Glomerular endothelial cell (primary cell): ENCODE data around the gene NDFIP1. TPM values are rescaled to one million over a fixed set of nuclear protein-coding genes. Genes with fewer than 3 reads are reported as not detected.
"Not testable (repeated sequence)": the region's sequence is repeated elsewhere in the genome, so short reads cannot be mapped to it uniquely, and the experiment has no call there.

ENCODE experiments used
- DNase-seq: peaks from one replicate; pipeline ENCODE4 v3.0.0-alpha.2; 2011; ENCODE audit warnings: low read depth, low spot score; ENCODE audit errors: extremely low read depth
- total RNA-seq: library from RNA; depleted of rRNA; stranded (reverse); fragments of >200 nt; gene quantifications from 2 replicates; pipeline ENCODE4 v1.2.3, GENCODE V29; 2015

NDFIP1 gene
- total RNA-seq, 1 donor from 2014 or later = 55.2 TPM

DNA sequence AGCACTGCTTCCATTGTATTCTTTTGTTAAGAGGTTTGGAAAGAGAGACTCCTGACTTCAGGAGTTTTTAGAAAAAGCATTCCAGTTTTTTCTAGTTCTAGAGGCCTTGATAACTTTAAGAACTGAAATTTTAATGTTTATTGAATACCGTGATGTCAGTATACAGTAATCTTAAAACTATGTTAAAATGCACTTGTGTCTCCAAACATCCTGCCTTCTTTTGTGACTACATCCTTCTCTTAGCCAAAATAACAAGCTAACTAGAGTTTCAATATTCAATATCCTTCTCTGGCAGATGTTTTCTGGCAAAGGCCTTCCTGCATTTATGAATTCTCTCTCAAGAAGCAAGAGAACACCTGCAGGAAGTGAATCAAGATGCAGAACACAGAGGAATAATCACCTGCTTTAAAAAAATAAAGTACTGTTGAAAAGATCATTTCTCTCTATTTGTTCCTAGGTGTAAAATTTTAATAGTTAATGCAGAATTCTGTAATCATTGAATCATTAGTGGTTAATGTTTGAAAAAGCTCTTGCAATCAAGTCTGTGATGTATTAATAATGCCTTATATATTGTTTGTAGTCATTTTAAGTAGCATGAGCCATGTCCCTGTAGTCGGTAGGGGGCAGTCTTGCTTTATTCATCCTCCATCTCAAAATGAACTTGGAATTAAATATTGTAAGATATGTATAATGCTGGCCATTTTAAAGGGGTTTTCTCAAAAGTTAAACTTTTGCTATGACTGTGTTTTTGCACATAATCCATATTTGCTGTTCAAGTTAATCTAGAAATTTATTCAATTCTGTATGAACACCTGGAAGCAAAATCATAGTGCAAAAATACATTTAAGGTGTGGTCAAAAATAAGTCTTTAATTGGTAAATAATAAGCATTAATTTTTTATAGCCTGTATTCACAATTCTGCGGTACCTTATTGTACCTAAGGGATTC, 43.1 kb downstream of the NDFIP1 start:
- DNase-seq = peak; percentile 80

DNA sequence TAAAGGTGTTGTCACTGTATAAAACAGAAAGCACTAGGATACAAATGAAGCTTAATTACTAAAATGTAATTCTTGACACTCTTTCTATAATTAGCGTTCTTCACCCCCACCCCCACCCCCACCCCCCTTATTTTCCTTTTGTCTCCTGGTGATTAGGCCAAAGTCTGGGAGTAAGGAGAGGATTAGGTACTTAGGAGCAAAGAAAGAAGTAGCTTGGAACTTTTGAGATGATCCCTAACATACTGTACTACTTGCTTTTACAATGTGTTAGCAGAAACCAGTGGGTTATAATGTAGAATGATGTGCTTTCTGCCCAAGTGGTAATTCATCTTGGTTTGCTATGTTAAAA, 43.8 kb downstream of the NDFIP1 start:
- no peak for DNase-seq

DNA sequence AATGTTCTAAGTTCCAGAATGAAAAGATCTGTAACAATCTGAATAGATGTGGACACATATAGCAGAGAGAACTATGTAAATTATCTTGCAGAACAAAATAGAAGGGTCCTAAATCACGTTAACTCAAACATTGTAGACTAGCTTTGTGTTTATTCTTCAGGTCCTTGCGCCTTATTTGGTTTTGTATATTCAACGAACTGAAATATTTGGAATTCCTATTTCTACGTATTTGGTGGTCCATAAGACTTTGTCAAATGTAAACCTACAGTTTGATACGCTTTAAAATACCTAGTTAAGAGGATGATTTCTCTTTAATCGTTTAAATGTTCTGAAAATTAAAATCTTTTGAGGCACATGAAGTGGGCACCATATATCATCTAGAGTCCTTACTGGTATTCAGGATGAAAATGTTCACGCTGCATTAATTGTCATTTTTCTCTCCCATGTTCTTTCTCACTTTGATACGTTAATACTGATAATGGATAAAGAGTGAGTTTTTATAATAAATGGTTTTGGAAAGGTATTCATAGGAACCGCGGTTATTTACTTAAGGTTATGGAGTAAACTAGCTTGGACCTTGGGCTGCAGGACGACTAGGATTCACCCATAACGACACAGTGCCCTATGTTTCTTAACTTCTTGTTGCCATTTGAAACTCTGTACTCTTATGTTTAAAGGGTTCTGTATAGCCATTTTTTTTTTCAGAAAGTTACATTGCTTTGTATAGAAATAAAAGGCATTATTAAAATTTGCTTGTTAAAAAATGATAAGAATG, 45.3 kb downstream of the NDFIP1 start:
- no peak for DNase-seq

DNA sequence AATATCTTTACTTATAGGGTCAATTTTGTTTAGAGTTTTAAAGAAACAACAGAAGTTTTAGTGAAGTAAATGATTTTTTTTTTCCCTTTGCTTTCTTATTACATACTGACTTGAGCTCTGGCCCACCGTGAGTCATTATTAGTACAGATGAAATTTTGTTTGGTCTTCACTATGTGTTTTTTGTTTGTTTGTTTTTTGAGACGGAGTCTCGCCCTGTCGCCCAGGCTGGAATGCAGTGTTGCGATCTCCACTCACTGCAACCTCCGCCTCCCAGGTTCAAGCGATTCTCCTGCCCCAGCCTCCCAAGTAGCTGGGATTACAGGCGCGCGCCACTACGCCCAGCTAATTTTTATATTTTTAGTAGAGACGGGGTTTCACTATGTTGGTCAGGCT, 45.9 kb downstream of the NDFIP1 start:
- not testable (repeated sequence) for DNase-seq

DNA sequence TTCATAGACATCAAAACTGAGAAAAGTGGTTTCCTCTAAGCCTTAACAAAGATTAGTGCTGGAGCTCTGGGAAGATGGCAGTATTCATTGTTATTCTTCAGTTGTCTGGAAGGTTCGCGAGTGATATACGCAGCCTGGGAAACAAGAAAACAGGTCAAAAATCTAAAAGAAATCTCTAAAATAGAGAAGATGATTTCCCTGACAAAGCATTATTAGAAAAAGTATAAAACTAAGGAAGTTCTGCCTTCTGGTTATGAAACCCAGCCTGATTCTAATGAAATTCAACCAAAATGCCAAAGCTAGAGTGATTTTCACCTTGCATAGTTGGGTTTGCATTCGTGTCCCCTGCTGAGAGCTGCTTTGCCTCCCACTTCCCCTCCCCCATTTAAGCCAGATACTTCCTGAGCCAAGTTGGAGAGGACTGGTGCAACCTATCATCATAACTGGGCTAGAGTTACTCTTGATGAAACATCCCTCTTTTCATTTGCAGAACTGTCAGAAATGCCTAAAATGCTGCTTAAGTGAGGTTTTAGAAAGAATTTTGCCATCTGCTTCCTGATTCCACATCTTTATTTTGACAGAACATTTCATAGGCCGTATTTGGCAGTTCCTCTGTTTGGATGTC, 48.4 kb downstream of the NDFIP1 start:
- no peak for DNase-seq

DNA sequence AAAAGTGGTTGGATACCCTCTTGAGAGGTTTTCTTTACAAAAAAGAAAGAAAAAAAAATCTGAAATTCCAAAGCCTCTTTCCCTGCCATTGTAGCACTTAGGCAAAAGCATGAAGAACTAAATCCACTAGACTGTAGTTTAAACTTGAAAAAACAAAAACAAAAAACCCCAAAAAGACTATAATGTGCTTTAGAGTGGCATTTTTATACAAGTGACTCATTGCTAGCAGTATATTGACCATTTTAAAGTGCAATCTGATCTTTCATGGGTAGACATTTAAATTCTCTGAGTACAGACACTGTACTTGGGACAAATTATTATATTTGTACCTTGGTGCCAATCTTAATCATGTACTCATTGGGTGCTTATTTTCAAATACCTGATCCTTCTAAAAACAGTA, 50.8 kb downstream of the NDFIP1 start:
- no peak for DNase-seq

DNA sequence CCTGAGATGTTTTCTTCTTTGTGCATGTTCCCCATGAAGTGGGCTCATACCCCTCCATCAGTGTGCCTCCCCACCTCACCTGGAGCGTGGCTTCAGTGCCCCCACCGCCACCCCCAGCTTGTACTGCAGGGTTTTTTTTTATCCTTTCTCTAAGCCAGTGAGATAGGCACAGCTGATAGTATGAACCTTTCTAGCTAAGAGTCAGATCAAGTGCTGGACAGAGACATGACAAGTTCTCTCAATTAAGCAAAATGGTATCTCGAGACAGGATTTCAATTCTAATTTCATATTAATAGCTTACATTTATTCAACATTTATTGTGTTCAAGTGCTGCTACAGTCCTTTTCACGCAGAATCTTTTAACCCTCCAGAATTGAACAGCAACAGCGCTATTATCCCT, 55.7 kb downstream of the NDFIP1 start:
- DNase-seq = no peak

DNA sequence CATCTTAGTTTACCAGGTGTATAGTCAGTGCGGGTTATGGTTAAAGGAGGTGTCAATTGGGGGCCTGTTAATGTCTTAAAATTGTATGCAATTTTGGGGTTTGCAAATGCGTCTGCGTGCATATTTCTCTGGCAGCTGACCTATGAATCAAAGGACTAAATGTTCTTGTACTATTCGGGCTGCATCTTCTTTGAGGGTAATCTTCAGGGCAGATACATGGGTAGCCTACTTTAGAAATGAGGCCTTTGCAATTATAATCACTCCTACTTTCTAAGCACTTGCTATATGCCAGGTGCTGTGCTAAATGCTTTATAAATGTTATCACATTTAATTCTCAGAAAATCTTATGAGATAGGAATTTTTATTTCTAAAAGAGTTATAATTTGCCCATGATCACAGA, 58.2 kb downstream of the NDFIP1 start:
- DNase-seq = no peak

DNA sequence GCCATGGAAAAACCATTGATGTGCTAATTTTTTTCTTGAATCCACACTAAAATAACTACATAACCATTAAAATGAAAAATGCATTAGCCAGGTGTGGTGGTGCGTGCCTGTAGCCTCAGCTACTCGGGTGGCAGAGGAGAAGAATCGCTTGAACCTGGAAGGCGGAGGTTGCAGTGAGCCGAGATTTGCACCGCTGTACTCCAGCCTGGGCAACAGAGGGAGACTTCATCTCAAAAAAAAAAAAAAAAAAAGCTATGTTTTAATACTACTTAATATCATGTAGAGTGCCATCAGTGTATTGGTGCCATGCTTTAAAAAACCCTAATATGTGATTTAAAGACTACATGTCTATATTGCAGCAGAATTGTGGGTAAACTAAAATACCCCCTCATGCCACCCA, 58.9 kb downstream of the NDFIP1 start:
- no peak for DNase-seq

DNA sequence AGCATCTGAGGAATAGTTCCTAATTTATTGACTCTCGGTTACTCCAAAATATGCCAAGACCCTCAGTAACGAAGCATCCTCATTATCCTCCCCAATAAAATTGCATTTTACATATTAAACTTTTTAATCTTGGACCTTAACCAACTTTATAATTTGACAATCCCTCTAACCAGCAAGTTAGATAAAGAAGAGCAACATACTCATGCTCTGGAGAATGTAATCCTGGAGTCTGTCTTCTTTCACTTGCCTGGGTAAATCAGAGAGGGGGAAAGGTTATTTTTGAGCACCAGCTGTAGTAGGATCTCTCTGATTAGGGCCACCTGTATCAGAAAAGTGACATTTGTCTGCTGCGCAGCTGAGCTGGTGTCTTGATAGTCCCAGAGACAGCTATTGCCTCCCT, 59.8 kb downstream of the NDFIP1 start:
- no peak for DNase-seq

DNA sequence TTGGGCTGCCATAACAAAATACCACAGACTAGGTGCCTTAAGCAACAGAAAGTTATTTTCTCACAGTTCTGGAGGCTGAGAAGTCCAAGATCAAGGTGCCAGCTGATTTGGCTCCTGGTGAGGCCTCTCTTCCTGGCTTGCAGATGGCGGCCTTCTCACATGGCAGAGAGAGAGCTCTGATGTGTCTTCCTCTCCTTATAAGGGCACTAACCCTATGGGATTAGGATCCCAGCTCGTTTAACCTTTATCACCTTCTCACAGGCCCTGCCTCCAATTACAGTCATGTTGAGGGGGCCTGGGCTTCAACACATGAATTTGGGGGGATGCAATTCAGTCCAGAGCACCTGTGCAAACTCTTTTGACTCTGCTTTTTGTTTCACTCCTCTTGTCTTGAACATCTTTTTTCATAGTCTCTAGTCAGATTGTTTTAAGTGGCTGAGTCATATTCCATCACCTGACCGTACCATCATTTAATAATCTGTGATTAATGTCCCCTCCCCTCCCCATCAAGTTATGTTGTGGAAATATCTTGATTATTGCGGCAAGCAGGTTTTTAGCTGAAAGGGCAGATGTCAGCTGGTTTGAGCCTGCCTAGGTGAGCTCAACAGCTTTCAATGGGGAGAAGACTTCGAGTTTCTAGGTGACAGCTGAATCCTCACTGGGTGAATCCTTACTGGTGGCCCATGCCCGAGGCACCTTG, 61.8 kb downstream of the NDFIP1 start:
- DNase-seq = no peak

DNA sequence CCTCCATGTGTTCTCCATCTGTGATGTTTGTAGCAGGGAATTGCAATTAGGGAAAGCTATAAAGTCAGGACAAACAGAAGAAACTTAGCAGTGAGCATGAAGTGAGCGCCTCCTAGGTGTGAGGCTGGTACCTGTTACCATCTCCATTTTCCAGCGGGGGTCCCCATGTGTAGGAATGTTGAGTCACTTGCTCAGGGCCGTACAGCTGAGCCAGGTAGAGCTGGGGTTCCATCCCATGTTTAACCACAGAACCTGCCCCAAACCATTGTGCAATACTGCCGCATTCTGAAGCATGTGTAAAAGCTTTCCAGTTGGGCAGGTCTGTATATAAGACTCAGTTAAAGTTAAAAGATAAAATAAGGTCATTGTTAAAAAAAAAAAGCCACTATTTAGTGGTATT, 62.7 kb downstream of the NDFIP1 start:
- no peak for DNase-seq

DNA sequence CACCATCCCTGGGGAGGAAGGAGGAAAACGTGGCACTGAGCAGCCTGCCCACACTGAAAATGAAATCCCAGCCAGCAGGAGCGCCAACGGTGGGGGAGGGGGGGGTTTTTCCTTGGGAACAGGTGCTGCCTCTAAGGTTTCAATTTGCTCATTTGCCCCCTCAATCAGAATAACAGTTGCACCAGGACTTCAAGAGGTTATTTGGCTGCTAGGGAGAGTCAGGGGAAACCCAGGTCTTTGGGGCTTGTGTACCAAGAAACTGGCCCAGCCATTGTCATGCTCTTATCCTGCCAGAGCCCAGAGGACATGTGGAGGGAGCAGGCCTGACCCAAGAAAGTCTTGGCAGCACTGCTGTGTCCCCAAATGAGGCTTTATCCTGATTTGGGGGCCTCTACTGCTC, 66.5 kb downstream of the NDFIP1 start:
- no peak for DNase-seq

DNA sequence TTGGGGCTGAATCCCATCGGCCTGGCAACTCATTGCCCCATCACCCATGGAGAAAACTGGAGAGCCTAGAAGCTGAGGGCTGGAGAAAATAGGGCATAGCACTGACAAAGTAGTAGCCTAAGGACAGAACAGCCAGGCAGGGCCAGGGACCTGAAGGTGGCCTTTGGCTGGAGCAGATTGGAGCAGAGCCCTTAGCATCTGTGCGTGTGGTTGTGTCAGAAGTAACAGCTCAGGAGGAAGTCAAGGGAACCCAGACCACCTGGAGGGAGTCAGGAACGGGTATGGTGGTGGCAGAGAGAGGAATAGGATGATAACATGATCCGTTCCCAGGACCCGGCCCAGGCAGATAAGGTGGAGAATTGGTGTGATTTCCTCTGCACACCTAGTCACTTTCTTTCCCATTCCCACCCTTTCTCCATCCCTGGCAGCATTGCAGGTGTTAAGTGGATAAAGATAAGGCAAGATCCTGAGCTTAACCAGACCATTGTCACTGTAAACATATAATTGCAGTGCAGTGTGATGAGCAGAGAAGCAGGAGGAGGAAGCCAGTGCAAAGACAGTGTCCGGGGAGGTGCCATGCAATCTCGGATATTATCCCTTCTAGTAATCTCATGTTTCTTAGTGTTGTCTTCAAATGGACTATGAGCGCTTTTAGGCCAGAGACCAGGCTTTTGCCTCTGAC, 67.0 kb downstream of the NDFIP1 start:
- DNase-seq = no peak

DNA sequence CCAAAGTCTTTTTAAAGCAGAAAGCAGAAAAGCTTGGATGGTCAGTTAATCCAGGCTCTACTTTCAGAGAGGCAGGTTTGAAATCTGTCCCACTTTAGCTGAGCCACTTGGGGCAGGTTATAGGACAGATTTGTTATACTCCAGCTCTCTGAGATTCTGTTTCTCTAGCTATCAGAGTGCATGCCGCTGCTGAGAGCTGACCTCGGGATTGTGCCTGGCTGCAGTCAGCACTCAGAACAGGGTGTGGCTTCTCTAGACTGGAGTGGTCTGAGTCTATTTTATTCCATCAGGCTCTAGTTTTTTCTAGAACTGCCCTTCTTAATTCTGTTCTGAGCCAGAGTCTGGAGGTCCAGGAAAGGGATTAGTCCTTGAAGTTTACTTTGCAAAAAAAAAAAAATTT, 67.7 kb downstream of the NDFIP1 start:
- DNase-seq = no peak

DNA sequence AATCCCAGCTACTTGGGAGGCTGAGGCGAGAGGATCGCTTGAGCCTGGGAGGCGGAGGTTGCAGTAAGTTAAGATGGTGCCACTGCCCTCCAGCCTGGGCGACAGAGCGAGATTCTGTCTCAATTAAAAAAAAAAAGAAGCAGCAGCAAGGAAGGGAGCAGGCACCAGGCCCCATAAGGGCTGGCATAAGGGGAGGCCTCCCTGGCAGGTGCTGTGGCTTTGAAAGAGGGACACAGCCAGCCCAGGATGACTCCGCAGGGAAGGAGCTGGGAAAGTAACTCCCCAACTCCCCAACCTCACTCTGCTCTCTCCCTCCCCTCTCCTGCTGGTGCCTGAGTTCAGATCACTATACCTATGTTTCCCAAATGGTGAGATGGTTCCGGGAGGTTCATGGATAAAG, 70.1 kb downstream of the NDFIP1 start:
- DNase-seq = no peak

DNA sequence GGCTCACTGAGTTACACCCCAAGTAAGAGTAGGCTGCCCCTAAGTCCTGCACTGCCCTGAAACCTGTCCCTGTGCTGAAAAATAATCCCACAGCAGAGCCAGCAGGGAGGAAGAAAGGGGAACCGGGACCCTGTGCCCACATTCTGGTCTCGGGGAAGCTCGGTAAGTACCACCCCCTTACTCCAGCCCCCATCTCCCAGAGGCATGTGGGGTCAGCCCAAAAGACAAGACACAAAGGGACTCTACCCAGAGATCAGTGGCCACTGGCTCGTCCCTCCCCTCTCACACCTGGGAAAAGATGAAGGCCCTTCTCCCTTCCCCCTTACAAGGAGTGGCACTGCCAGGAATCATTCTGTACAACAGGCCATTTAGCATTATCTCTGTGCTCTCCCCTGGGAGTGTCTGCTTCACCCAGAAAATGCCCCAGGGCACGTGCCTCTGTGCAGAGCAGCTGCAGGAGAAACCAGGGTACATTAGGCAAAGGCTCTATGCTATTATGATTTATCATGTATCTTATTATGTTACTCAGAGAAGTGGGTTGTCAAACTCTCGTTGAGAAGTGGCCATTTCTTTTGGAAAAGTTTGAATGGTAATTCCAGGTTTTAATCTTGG, 71.3 kb downstream of the NDFIP1 start:
- no peak for DNase-seq

DNA sequence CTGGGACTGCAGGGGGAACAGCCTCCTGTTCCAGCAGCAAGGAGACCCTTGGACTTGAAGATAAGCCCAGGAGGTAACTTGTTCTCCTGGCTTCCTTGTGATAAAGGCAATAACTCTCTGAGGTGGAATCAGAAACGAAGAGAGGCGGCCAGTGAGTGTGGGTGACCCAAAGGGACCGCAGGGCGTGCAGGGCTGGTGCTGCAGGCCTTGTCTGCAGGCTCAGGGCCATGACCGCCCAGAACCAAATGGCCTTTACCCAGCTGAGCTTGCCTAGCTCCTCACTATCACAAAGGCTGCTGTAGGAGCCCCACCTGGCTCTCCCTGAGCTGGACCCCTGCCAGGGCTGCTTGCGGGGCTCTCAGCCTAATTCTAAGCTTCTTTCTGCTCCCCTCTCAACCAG, 72.5 kb downstream of the NDFIP1 start:
- DNase-seq = no peak

DNA sequence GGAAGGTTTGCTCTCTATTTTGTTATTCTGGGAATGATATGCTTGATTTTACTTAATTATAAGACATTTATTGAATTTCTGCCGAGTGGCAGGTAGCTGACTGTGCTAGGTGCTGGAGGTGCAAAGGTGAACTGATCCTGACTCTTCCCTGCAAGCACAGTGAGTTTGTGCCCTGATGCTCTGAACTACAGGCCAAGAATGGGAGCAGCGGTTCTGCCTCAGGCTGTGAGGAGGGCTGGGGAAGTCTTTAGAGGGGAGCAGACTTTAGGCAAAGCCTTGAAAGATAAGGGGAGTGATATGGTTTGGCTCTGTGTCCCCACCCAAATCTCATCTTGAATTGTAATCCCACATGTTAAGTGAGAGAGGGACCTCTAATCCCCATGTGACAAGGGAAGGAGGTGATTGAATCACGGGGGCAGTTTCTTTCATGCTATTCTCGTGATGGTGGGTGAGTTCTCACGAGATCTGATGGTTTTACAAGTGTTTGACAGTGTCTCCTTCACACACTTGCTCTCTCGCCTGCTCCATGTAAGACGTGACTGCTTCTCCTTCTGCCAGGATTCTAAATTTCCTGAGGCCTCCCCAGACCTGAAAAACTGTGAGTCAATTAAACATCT, 73.1 kb downstream of the NDFIP1 start:
- no peak for DNase-seq

DNA sequence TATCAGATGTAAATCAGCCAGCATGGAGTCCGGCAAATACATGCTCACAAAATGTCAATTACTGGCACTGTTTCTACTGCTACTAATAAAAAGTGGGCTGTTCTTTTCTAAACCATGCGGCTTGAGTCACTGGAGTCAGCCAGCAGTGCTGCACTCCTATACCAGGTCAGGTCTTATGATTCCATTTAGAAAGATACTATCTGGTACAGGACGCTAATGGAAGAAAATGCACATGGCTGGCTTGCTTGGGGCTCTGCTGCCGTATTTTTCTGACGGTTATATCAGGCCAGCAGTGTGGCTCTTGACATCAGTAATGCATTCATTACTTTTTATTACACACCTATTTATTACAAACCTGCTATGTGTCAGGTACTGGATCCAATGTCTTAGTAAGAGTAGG, 74.3 kb downstream of the NDFIP1 start:
- DNase-seq = no peak
